Activated CD8-positive, alpha-beta memory T cell treated with anti-CD3 and anti-CD28 coated beads for 24 hours (primary cell): ENCODE data around the gene ANTXR1.

ENCODE experiments used
- DNase-seq: peaks from one replicate; pipeline ENCODE4 v3.0.0-alpha.2; 2020

ANTXR1 gene

GRCh38 chr2:69036926-69037325 is 23.9 kb downstream of the ANTXR1 start:
- no peak for DNase-seq

- DNase-seq: no peak
These were observed 28.2 kb downstream of the ANTXR1 start for GRCh38 chr2:69041214-69041613.

GRCh38 chr2:69043736-69044400 is 30.9 kb downstream of the ANTXR1 start:
- DNase-seq: no peak

GRCh38 chr2:69046221-69046662 is 33.3 kb downstream of the ANTXR1 start:
- DNase-seq: no peak

GRCh38 chr2:69047625-69048145 is 34.7 kb downstream of the ANTXR1 start:
- DNase-seq: no peak

GRCh38 chr2:69050802-69051201 is 37.8 kb downstream of the ANTXR1 start:
- no peak for DNase-seq

GRCh38 chr2:69053416-69053965 is 40.5 kb downstream of the ANTXR1 start:
- no peak for DNase-seq

DNA sequence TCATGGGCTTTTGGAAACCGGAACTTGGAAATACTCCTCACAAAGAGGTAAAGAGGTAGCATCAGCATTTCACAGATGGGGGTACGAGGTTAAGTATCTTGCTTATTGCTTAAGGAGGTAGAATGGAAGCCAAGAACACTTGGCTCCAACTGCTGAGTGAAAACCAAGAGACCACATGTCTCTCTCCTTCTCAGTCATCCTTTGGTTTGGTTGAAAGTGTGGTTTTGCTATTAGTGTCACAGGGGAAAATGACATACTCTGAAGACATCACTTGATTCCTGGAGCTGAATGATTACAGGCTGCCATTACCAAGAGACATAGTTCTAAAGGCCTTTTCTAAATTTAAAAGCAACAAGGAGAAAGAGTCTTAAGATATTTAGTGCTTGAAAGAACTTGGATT is 41.5 kb downstream of the ANTXR1 start:
- no peak for DNase-seq

DNA sequence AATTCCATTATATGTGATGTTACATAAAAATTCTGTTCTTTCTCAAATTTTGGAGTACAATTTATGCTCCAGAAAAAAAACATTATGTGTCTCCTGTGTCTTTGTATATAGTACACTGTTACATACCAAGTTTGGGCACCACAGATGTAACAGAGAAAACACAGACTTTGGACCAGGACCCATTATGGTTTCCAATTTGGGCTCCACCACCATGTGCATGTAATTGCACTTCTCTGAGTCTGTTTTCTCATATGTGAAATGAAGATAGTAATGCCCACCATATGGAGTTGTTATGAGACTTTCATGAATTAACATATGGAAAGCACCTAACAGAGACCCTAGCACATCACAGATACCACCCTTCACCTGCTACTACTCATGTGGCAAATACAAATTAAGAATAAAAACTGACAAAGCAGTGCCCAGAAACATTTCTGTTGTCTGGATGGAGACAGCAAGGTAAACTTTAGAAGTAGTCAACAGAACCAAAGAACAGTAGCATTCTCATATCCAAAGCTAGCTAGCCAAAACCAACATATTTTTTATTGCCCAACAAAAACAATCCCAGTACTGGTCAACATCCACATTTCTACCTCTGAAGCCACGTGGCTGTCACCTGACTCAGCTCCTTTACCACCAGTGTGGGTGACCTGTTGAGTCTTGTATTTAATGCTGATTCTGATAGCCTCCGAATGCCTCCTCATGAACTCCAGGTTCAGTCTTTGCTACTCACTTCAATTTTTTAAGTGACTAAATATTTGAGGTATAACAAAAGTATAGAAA is 42.9 kb downstream of the ANTXR1 start:
- no peak for DNase-seq

DNA sequence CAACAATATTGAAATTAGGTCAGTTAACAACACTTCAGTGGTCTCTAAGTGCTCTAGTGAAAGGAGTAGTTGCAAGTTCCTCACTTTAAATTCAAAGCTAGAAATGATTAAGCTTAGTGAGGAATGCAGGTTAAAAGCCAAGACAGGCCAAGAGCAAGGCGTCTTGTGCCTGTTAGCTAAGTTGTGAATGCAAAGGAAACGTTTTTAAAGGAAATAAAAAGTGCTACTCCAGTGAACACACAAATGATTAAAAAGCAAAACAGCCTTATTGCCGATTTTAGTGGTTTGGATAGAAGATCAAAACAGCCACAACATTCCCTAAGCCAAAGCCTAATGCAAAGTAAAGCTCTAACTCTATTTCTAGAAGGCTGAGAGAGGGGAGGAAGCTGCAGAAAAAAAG is 44.7 kb downstream of the ANTXR1 start:
- DNase-seq: no peak

DNA sequence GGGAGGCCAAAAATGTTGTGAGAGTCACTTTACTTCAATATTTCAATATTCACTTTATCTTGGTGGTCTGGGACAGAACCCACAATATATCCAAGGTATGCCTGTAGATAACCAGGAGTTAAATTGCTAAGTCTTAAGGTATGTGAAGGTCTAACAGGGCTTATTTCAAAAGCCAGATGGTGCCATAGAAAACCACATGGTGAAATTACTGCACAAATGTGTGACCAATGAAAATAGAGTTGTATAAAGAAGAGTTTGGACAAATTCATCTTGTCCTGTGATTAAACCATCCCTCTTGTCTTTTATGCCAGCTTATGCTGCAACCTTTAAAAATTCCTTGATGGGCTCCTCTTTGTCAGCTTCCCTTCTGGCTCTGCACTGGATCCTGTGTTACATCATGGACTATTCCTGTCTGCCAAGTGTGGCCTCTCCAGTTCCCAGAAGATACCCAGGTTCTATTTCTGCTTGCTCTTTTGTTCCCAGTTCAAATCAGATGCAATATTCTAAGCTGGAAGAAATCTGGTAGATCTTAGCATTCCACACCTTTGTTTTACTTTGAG is 46.8 kb downstream of the ANTXR1 start:
- no peak for DNase-seq

- DNase-seq: no peak
These were observed 48.0 kb downstream of the ANTXR1 start for GRCh38 chr2:69060938-69061501.

GRCh38 chr2:69061525-69061924 is 48.5 kb downstream of the ANTXR1 start:
- DNase-seq: no peak

GRCh38 chr2:69062307-69062962 is 49.5 kb downstream of the ANTXR1 start:
- DNase-seq: no peak

DNA sequence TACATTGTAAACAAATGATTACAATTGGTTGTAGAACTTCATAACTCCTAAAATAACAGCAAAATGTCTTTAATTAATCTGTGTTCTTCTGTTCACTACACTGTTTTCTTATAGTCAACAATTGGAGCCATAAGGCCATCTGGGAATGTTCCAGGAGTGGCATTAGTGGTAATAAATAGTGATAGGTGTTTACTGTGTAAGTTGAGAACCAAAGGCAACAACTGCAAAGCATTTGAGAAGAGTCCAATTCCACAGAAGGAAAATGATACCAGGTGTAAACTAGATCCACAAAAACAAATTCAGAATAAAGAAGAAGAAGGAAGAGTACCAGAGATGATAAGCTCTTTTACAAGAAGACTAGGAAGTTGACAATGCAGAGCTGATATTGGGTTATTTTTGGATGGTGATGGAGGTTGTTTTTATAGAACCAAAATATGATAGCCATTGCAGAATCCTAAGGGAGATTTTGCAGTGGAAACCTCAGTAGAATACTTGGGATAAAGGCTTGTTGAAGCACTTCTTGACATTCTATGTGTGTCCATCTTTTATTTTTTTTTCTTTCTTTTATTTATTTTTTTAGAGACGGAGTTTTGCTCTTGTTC is 52.9 kb downstream of the ANTXR1 start:
- DNase-seq: no peak

- DNase-seq: no peak
These were observed 54.1 kb downstream of the ANTXR1 start for GRCh38 chr2:69067026-69067630.

DNA sequence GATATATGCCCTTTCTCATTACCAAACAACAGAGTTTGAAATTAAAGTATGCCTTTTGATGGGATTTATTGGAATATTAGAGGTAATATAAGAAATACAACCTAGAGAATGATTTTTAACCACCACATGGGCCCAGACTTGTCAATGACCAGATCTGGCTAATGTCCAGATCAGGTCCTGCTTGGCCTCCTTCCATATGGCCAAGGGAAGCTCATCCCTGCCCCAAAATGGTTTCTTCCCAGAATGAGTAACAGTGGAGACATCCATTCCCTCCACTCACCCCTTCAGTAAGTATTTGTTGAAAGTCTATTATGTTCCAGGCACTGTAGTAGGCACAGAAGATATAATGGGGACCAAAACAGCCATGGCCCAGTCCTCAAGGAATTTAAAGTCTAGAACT is 54.9 kb downstream of the ANTXR1 start:
- DNase-seq: no peak

- DNase-seq: no peak
These were observed 58.0 kb downstream of the ANTXR1 start for GRCh38 chr2:69070969-69071368.

- DNase-seq: no peak
These were observed 61.1 kb downstream of the ANTXR1 start for GRCh38 chr2:69073928-69074570.

GRCh38 chr2:69074918-69075317 is 61.9 kb downstream of the ANTXR1 start:
- no peak for DNase-seq

GRCh38 chr2:69075486-69075885 is 62.5 kb downstream of the ANTXR1 start:
- no peak for DNase-seq
